Measurements from ENCODE around the gene NLRP4.
"Not testable (repeated sequence)": the region's sequence is repeated elsewhere in the genome, so short reads cannot be mapped to it uniquely, and the experiment has no call there.

Gene NLRP4

DNA sequence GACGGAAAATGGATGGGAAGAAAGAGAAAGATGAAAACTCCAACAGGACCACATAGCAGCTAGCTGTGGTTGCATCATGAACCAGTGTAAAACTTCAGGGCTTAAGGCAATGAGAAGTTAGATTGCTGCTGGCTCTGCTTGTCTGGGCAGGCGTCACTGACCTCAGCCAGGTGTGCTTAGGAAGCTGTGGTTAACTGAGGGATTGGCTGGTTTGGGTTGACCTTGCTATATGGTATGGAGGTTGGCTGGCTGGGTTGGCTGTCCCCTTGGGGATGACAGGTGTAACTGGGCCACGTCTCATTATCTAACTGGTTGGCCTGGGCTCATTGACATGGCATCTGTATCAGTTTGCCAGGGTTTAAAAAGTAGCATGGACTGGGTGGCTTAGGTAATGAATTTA, 40.9 kb downstream of the NLRP4 start:
- DNase-seq (ENCODE audit: low read depth) = no peak

GRCh38 chr19:55882626-55883025, 46.3 kb downstream of the NLRP4 start:
- no peak for DNase-seq (ENCODE audit: low read depth)

DNA sequence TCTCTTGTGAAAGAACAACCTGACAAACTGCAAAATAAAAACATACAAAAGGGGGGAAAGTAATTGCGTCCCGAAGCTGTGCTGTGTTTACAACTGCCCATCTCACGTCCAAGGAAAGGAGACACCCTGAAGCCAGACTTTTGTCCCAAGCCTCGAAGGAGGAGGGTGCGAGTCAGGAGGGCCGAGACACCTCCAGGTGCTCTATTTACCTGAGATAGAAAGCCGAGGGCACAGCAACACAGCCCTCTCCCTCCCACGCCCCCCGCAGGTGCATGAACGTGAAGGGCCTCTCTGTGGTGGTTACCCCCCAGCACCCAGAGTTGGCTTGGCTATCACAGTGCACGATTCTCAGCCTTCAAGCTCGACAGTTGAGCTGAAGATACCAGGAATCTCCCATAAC, 62.6 kb downstream of the NLRP4 start:
- DNase-seq (ENCODE audit: low read depth) = no peak

DNA sequence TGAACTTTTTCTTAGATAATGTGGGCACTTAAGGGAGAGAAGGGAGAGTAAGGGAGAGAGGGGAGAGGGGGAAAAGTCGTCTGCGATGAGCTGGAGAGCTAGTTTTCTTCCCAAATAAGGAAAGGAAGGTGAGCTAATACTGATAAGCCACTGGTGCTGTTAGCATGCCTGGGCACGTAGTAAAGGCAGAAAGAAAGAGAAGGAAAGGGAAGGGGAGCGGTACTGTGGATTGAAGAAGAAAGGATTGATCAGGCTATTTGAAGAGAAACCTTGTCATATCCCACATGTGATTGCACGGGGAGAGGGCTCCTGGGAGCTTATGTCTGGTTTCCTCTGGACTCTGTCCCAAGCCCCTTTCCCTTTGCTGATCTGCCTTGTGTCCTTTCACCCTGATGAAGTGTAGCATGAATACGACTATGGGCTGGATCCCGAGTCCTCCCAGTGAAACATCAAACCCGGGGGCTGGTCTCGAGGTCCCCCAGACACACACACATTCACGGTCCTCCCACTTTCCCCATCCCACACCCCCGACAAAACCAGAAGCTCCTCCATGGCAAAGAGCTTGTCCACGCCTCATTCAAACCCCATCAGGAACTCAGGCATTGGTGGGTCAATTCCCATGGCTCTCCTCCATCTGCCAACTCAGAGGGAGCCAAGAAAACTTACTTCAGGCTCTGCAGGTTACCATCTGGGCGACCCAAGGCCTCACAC, 65.2 kb downstream of the NLRP4 start:
- no peak for DNase-seq (ENCODE audit: low read depth)

- DNase-seq (ENCODE audit: low read depth) = no peak
Observed at GRCh38 chr19:55902080-55902751, 65.9 kb downstream of the NLRP4 start.

DNA sequence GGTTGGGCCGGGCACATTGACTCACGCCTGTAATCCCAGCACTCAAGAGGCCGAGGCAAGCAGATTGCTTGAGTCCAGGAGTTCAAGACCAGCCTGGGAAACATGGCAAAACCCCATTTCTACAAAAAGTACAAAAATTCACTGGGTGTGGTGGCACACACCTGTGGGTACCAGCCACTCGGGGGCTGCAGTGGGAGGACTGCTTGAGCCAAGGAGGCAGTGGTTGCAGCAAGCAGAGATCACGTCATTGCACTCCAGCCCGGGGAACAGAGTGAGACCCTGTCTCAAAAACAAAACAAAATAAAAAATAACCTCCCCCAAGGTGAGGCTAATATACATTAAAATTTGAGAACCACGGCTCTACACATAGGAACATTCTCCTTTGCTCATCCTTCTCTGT, 70.9 kb downstream of the NLRP4 start:
- no peak for DNase-seq (ENCODE audit: low read depth)

DNA sequence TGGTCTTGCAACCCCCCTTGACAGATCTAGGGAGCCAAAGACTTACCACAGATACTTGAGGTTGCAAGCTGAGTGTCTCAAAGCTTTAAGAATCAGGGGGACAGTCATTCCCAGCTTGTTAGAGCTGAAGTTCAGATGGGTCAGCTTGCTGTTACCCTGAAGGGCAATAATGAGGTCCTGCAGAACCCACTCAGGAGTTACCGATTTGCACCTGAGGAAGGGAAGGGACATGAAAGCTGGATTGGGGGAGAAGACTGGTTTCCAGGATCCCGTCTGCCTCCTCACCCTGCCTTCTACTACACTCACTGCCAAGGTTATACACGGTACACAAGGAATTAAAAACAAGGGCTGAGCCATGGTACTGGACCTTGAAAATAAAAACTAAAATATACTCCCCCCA, 71.4 kb downstream of the NLRP4 start:
- DNase-seq (ENCODE audit: low read depth) = no peak

DNA sequence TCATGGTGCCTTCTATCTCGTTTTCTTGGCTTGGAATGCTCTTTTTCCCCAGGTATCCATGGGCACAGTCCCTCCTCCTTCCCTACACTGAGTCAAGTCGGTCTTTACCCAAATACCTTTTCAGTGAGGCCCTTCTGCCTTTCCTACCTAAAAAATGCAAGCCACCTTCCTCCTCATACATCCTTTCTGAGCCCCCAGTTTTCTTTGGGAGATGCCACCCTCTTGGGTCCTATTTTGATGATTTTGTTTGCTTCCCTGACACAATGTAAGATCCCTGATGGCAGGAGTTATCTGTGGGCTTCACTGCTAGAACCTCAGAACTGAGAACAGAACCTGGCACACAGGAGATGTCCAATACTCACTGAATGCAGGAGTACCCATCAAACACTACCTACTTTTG, 73.5 kb downstream of the NLRP4 start:
- no peak for DNase-seq (ENCODE audit: low read depth)

DNA sequence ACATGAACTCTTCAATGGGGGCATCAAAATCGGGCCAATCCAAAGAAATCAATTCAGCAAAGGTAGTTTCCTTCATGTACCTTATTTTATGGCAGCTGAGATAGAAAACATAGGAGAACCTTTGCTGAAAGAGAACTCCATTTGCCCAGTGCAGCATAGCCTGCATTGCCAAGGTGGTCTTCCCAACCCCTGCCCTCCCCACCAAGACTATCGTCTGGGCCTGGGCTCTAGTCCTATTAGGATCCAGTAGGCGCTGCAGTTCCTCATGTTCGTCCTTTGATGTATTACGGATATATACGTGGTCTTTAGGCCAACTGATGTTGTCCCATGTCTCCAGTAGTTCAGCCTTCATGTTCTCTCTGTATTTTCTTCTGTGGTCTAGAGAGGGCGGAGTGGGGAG, 76.6 kb downstream of the NLRP4 start:
- DNase-seq (ENCODE audit: low read depth) = no peak

DNA sequence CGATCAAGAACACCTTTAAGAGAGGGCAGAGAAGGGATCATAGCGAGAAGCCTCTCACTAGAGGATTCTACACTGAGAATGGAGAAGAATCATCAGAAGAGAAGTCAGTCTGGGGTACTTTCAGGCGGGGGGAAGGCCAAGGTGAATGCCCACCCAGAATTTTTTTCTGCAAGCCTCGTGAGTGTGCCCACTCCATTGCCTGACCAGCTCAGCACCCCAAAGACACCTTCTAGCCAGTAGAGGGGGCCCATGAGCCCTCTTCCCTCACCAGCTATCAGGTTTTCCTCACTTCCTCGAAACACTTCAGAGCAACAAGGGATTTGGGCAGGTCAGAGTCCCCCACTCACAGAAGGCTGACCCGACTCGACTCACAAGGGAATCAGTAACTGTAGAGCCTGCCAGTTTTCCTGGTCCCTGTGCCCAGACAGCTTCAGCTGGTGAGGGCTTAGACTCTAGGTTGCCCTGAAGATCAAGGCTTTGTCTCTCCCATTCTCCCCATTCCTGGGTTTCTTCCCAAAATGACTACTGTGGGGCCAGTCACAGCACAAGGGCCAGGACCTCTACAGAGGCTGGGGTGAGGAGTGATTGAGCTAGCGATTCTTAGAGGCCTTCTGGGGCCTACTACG, 77.4 kb downstream of the NLRP4 start:
- no peak for DNase-seq (ENCODE audit: low read depth)

- no peak for DNase-seq (ENCODE audit: low read depth)
Observed at GRCh38 chr19:55923556-55923955, 87.2 kb downstream of the NLRP4 start.

GRCh38 chr19:55927991-55928390, 91.7 kb downstream of the NLRP4 start:
- DNase-seq (ENCODE audit: low read depth) = no peak

DNA sequence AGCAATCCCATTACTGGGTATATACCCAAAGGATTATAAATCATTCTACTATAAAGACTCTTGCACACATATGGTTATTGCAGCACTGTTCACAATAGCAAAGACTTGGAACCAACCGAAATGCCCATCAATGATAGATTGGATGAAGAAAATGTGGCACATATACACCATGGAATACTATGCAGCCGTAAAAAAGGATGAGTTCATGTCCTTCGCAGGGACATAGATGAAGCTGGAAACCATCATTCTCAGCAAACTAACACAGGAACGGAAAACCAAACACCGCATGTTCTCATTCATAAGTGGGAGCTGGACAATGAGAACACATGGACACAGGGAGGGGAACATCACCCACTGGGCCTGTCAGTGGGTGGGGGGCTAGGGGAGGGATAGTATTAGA, 92.9 kb downstream of the NLRP4 start:
- not testable (repeated sequence) for DNase-seq (ENCODE audit: low read depth)

GRCh38 chr19:55930996-55931515, 94.7 kb downstream of the NLRP4 start:
- no peak for DNase-seq (ENCODE audit: low read depth)

Data from activated T-cell treated with anti-CD3 and anti-CD28 coated beads for 24 hours (primary cell).